GM21360 (cell line): ENCODE measurements around the gene NHLRC4.

Experiments used
- ATAC-seq: cut with Tn5 transposase; IDR thresholded peaks from one replicate; pipeline ENCODE4 v1.9.1; 2021; ENCODE audit warnings: mild to moderate bottlenecking, moderate library complexity; ENCODE audit not compliant: unreplicated experiment

Gene NHLRC4

DNA sequence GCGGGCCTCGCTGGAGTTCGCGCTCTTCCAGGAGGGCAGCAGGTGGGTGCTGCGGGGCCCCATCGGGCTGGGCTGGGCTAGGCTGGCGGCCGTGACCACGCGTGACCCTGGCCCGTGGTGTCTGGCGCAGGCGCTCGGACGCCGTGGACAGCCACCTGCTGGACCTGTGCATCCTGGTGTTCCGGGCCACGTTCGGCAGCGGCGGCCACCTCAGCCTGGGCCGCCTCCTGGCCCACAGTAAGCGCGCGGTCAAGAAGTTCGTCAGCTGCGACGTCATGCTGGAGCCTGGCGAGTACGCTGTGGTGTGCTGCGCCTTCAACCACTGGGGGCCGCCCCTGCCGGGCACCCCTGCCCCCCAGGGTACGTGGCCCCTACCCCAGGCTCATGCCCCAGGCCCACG is 14.6 kb upstream of the NHLRC4 start:
- no peak for ATAC-seq

DNA sequence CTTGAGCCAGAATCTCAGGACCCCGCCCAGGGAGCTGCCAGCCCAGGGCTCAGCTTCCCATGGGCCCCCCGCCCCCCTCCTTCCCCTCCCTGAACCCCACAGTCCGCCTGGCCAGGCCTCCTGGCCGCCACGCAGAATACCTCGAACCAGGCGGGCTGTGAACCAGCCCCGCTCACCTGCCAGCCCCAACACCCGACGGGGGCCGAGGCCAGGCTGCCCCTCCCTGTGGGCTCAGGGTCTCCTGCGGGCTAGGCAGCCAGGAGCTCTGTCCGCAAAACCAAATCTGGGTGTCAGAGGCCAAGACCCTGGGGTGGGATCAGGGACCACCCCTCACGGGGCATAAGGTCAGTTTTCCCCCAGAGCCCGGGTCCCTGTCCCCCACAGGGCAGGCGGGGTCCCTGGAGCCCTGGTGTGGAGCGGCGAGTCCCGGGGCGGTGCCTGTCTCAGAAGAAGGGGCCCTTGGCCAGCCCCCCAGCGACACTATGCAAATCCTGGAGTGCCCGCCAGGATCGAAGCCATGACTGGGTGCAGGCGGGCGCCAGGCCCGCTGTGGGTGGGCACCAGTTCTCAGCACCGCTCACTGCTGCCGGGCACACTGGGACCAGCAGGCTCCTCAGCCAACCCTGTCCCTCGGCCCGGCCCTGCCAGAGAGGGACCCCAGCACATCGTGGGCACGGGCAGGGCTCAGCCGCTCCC is 13.1 kb upstream of the NHLRC4 start:
- no peak for ATAC-seq

DNA sequence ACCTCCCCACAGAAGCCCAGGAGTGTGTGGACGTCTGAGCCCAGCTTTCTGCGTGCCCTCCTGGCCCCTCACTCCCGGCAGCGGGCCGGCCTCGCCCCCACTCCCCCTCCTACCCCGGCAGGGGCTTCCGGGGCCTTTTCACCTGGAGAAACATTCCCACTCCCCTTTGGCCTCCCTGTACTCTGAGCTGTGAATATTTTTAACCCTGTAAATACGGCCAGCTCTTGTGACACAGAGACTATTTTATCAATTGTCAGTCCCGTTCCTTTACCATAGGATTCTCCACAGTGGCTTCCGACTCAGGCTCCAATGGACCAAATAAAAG is 12.5 kb upstream of the NHLRC4 start:
- ATAC-seq: no peak

- ATAC-seq: no peak
Measured at GRCh38 chr16:554640-555365, 12.0 kb upstream of the NHLRC4 start.

GRCh38 chr16:555528-556473 is 11.0 kb upstream of the NHLRC4 start:
- ATAC-seq: no peak

GRCh38 chr16:556474-557173 is 10.2 kb upstream of the NHLRC4 start:
- no peak for ATAC-seq

GRCh38 chr16:557463-558297 is 9.1 kb upstream of the NHLRC4 start:
- no peak for ATAC-seq

GRCh38 chr16:558298-559020 is 8.3 kb upstream of the NHLRC4 start:
- ATAC-seq: no peak

- ATAC-seq: no peak
Measured at GRCh38 chr16:559021-559380, 7.8 kb upstream of the NHLRC4 start.

DNA sequence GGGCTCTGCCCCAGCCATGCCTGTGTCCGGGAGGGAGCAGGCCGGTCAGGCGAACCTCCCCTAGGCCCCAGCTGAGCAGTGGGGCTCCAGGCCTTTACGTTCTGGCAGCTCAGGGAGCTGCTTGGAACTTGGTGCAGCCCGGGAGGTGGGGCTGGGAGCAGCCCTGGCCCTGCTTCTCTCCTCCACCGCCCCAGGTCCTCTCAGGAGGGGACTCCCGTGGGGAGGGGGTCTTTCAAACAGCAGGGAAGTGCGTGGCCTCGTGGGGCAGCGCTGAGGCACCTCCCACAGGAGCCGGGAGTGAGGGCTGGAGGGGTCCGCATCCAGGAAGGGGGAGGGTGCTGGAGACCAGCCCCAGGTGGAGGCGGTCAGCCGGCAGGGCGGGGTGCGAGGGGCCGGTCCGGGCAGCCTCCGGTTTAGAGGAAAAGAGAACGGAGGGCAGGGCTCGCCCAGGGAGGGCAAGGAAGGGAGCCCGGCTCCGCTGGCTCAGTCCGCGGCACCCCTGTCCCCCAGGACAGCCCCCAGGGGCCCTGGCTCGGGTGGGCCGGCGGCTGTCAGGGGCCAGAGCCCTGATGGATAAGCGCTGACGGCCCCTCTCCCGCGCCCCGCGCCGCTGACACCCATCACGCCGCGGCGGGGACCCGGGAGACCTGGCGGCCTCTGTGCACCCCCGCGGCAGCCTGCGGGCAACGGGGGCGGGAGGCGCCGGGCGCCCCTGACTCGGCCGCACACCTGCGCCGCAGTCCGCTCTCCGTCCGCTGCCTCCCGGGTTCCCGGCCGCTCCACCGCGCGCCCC is 7.2 kb upstream of the NHLRC4 start:
- ATAC-seq: no peak

- no peak for ATAC-seq
Measured at GRCh38 chr16:560204-560700, 6.6 kb upstream of the NHLRC4 start, which contains the start of gene PRR35. TSS of gene PRR35 (plus strand) at chr16:560394. CDS start at chr16:563295, 2,901 bp downstream.

GRCh38 chr16:560701-561412 is 5.9 kb upstream of the NHLRC4 start:
- no peak for ATAC-seq

DNA sequence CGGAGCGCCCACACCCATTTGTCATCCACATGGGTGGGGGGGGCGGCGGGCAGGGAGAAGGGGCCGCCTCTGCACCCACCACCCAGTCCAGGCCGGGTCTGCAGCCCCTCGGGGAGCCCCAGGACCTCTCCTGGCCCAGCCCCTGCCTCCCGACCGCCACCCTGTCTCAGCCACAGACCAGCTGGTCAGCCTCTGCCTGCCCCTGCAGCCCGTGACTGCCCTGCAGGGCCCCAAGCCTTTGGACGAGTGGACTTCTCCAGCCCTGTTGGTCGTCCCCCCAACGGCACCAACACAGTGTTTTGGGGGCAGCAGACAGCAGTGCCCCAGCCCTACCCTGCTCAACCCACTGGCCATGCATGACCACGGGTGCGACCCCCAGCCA is 5.4 kb upstream of the NHLRC4 start:
- no peak for ATAC-seq

DNA sequence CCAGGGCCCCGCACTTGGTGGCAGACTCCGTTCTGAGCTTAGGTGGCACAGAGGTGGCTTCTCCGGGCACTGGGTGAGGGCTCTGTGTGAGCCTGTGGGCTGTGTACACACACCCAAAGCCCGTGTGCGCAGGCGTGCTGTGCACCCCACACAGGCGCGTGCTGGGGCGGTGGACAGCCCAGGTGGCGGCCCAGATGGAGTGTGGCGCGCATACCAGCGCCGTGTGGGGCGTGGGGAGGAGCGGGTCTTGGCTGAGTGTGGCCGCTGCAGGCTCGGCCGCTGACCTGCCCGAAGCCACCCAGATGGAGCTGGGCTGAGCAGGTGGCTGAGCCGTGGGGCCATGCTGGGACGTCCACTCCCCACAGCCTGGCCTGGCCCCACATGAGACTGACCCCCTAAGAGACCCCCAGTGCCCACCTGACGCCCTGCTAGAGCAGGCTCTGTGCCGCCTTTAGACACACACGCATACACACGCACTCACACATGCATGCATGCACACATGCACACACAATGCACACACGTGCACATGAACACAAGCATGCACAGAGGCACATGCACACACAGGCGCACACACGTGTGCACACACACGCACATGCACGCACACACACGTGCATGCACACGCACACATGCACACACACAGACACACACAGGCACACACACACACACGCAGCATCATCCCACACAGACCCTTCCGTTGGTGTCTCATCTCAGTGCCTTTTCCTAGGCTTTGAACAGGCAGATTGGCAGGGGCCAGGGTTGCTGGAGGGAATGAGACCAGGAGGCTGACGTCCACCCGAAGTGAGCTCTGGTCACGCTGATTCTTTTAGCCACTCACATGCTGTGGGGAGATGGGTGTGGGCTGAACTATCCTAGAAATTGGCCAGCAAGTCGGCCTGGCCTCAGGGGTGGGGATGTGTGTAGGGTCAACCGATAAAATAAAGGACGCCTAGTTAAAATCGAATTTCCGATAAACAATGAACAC is 4.6 kb upstream of the NHLRC4 start:
- ATAC-seq: no peak

GRCh38 chr16:563072-563644 is 3.6 kb upstream of the NHLRC4 start:
- ATAC-seq: no peak

DNA sequence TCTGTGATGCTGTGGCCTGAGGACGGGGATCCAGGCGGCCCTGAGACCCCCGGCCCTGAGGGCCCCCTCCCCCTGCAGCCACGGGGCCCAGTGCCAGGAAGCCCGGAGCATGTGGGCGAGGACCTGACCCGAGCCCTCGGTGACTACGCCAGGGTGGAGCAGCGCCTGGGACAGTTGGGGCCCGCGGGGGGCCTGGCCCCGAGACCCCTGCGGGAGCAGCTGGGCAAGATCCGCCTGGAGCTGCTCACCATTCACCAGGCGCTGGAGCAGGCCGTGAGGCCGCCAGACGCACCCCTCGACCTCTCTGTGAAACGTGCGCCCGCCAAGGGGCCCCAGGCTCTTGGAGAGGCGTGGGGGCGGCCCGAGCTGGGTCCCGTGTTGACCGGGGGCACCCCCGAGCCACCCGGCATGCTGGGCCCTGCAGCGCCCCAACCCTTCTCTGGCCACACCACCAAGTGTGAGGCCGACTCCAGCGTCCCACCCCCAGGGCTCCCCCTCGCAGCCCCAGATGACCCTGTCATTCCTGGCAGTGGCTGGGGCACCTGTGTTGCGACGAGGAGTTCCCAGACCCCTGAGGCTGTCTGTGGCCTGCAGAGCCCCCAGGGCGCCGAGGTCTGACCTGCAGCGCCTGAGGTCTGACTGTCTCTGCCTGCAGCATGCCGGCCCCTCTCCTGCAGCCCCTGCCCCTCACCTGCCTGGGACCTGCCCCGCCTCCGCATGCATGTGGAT is 2.0 kb upstream of the NHLRC4 start:
- ATAC-seq: no peak
